ENCODE results near the gene TBC1D13. TPM values are rescaled to one million over a fixed set of nuclear protein-coding genes. Genes with fewer than 3 reads are reported as not detected.
A peak's percentile ranks its signal among the peaks of the same experiment; 100 is the strongest.

TBC1D13 gene
- total and polyA plus RNA-seq, 2 of the 13 experiments (the other 11 are each of a cell fraction or from before 2014, with no cell fraction given) = 17.9 to 19.7 TPM

DNA sequence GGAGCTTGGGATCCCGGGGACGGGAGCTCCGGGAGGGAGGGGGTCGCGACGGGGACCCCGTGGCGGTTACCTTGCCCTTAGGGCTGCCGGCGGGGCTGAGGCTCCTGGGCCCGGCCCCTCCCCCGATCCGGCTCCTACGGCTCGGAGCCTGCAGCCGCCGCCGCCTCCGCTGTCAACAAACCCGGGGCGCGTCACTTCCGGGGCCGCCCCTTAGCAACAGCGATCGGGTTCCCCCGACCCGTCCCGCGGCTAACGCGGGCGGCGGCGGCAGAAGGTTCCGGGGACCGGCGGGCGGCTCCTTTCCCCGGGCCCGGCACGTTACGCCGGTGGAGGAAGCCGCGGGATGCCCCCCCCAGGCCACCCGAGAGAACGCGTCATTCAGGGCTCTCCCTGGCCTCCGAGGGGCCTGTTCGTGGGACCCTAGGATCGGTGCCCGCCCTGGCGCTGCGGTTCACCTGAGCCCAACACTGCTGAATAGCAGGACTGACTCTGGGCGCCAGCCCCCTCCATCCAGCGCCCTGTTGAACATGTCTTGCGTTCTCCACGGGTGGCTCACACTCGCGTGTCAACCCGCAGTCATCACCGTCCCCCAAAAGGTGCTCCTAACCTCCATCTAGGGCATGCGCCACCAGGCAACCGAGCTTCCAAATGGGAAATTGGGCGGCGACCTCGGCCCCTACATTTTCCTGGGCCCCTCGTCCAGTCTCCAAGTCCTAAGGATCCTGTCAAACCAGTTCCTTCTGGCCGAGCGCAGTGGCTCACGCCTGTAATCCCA is 15.1 kb upstream of the TBC1D13 start, which contains the start of gene ZER1 (continued):
- TF ChIP-seq, protein P1, sequence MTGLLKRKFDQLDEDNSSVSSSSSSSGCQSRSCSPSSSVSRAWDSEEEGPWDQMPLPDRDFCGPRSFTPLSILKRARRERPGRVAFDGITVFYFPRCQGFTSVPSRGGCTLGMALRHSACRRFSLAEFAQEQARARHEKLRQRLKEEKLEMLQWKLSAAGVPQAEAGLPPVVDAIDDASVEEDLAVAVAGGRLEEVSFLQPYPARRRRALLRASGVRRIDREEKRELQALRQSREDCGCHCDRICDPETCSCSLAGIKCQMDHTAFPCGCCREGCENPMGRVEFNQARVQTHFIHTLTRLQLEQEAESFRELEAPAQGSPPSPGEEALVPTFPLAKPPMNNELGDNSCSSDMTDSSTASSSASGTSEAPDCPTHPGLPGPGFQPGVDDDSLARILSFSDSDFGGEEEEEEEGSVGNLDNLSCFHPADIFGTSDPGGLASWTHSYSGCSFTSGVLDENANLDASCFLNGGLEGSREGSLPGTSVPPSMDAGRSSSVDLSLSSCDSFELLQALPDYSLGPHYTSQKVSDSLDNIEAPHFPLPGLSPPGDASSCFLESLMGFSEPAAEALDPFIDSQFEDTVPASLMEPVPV (CRISPR knock-in tag; IDR thresholded peaks at IDR 0.05) = peak; percentile 87; the same call in 1 of the 2 replicates
- TF ChIP-seq ZMYM2 (CRISPR knock-in tag; IDR thresholded peaks at IDR 0.05) (no peak), ZNF232 (CRISPR knock-in tag; IDR thresholded peaks at IDR 0.05; ENCODE audit: borderline replicate concordance) (peak; percentile 17; the same call in 1 of the 2 replicates), KLF11 (CRISPR knock-in tag; IDR thresholded peaks at IDR 0.05) (no peak), LCORL (IDR thresholded peaks at IDR 0.05) (no peak), LCORL (CRISPR knock-in tag; IDR thresholded peaks at IDR 0.05) (peak; percentile 89), HNRNPK (IDR thresholded peaks at IDR 0.05; ENCODE audit: low read depth, low read length, poor library complexity, severe bottlenecking) (peak; percentile 81), PAWR (CRISPR knock-in tag; IDR thresholded peaks at IDR 0.05; ENCODE audit: borderline replicate concordance) (no peak), MBD4 (IDR thresholded peaks at IDR 0.05; ENCODE audit: borderline replicate concordance, low read length) (no peak), ZNF557 (CRISPR knock-in tag; IDR thresholded peaks at IDR 0.05) (no peak), CCDC6 (CRISPR knock-in tag; IDR thresholded peaks at IDR 0.05) (peak; percentile 89), NPAS2 (CRISPR knock-in tag; IDR thresholded peaks at IDR 0.05; ENCODE audit: borderline replicate concordance) (no peak), ZNF225 (CRISPR knock-in tag; IDR thresholded peaks at IDR 0.05) (no peak), ZNF317 (CRISPR knock-in tag; IDR thresholded peaks at IDR 0.05) (peak; percentile 74), ARNT (IDR thresholded peaks at IDR 0.05) (no peak), ZSCAN30 (CRISPR knock-in tag; IDR thresholded peaks at IDR 0.05) (no peak), SOX6 (IDR thresholded peaks at IDR 0.05) (no peak), SOX6 (CRISPR knock-in tag; IDR thresholded peaks at IDR 0.05) (peak; percentile 68)
- TF ChIP-seq, protein P2, sequence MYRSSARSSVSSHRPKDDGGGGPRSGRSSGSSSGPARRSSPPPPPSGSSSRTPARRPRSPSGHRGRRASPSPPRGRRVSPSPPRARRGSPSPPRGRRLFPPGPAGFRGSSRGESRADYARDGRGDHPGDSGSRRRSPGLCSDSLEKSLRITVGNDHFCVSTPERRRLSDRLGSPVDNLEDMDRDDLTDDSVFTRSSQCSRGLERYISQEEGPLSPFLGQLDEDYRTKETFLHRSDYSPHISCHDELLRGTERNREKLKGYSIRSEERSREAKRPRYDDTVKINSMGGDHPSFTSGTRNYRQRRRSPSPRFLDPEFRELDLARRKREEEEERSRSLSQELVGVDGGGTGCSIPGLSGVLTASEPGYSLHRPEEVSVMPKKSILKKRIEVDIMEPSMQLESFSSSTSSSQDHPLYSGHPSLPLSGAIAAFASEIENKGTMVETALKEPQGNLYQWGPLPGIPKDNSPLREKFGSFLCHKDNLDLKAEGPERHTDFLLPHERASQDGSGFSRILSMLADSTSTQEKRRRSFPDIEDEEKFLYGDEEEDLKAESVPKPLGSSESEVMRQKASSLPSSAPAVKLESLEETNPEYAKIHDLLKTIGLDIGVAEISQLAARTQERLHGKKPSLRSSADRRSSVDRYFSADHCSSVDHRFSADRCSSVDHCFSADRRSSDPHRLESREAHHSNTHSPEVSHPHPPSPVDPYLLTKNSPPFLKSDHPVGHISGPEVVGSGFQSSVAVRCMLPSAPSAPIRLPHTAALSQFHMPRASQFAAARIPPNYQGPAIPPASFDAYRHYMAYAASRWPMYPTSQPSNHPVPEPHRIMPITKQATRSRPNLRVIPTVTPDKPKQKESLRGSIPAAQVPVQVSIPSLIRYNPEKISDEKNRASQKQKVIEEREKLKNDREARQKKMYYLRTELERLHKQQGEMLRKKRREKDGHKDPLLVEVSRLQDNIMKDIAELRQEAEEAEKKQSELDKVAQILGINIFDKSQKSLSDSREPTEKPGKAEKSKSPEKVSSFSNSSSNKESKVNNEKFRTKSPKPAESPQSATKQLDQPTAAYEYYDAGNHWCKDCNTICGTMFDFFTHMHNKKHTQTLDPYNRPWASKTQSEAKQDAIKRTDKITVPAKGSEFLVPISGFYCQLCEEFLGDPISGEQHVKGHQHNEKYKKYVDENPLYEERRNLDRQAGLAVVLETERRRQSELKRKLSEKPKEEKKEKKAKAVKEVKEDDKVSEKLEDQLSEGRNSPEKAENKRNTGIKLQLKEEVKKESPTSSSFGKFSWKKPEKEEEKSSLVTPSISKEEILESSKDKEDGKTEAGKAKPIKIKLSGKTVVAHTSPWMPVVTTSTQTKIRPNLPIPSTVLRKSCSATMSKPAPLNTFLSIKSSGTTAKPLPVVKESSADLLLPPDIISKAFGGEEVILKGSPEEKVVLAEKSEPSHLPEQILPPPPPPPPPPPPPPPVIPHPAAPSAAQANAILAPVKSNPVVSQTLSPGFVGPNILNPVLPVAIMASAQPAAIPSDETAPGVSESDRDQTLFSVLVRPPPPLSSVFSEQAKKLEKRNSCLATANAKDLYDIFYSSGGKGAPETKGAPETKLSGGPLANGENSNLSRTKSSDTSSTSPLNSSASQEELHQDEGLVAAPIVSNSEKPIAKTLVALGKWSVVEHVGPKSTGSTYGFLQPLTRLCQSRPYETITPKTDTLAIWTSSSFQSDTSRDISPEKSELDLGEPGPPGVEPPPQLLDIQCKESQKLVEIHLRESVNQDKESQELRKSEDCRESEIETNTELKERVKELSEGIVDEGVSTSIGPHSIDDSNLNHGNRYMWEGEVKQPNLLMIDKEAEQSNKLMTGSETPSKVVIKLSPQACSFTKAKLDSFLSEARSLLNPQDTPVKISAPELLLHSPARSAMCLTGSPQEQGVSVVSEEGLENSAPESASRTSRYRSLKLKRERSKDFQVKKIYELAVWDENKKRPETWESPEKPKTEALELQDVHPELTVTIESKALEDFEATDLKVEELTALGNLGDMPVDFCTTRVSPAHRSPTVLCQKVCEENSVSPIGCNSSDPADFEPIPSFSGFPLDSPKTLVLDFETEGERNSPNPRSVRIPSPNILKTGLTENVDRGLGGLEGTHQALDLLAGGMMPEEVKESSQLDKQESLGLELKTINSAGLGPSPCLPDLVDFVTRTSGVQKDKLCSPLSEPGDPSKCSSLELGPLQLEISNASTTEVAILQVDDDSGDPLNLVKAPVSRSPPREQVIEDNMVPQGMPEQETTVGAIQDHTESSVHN (CRISPR knock-in tag; IDR thresholded peaks at IDR 0.05) = no peak; the same call in 1 of the 2 replicates
- TF ChIP-seq, protein P3, sequence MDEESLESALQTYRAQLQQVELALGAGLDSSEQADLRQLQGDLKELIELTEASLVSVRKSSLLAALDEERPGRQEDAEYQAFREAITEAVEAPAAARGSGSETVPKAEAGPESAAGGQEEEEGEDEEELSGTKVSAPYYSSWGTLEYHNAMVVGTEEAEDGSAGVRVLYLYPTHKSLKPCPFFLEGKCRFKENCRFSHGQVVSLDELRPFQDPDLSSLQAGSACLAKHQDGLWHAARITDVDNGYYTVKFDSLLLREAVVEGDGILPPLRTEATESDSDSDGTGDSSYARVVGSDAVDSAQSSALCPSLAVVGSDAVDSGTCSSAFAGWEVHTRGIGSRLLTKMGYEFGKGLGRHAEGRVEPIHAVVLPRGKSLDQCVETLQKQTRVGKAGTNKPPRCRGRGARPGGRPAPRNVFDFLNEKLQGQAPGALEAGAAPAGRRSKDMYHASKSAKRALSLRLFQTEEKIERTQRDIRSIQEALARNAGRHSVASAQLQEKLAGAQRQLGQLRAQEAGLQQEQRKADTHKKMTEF (CRISPR knock-in tag; IDR thresholded peaks at IDR 0.05) = peak; percentile 98
